ENCODE measurements around the gene ATP12A.

The ATP12A gene

GRCh38 chr13:24738366-24738847, 58.2 kb downstream of the ATP12A start:
- no peak for DNase-seq

GRCh38 chr13:24740014-24740890, 60.0 kb downstream of the ATP12A start:
- no peak for DNase-seq

- DNase-seq = no peak
These were observed 60.9 kb downstream of the ATP12A start for GRCh38 chr13:24741016-24741662.

GRCh38 chr13:24741791-24742190, 61.6 kb downstream of the ATP12A start:
- DNase-seq = no peak

GRCh38 chr13:24742294-24742693, 62.1 kb downstream of the ATP12A start:
- no peak for DNase-seq

- no peak for DNase-seq
These were observed 62.8 kb downstream of the ATP12A start for GRCh38 chr13:24742977-24743376.

- DNase-seq = no peak
These were observed 64.0 kb downstream of the ATP12A start for GRCh38 chr13:24744247-24744646.

- DNase-seq = no peak
These were observed 65.3 kb downstream of the ATP12A start for GRCh38 chr13:24745516-24745860.

GRCh38 chr13:24745861-24746617, 65.8 kb downstream of the ATP12A start:
- no peak for DNase-seq

- DNase-seq = no peak
These were observed 66.5 kb downstream of the ATP12A start for GRCh38 chr13:24746618-24747247.

- DNase-seq = no peak
These were observed 67.2 kb downstream of the ATP12A start for GRCh38 chr13:24747248-24748060.

- DNase-seq = no peak
These were observed 67.8 kb downstream of the ATP12A start for GRCh38 chr13:24748061-24748400.

- DNase-seq = no peak
These were observed 79.0 kb downstream of the ATP12A start for GRCh38 chr13:24759197-24759596.
